HEK293T (cell line): ENCODE measurements around the gene NPFFR1.

Experiments used
- CTCF ChIA-PET: fragments of 350-600 bp; formaldehyde crosslinking; extraction: SDS; loops from one replicate; lab custom pipeline; 2021; ENCODE audit warnings: antibody characterized with exemption, inconsistent platforms; lab: Yijun Ruan, JAX
- POLR2A ChIA-PET: fragments of 350-600 bp; formaldehyde crosslinking; extraction: SDS; loops from one replicate; lab custom pipeline; 2020; ENCODE audit warnings: antibody characterized with exemption, inconsistent platforms; lab: Yijun Ruan, JAX
- DNase-seq: peaks from one replicate; pipeline ENCODE4 v3.0.0; 2012; ENCODE audit warnings: mixed read lengths; ENCODE audit errors: extremely low spot score
- ARNT ChIP-seq: fragments of 450-650 bp; IDR thresholded peaks from 2 replicates; pipeline ENCODE4 v1.6.1; 2017; ENCODE audit warnings: mild to moderate bottlenecking
- BHLHE40 ChIP-seq: fragments of 450-650 bp; IDR thresholded peaks from 2 replicates; pipeline ENCODE4 v1.6.1; 2016; ENCODE audit warnings: mild to moderate bottlenecking, moderate library complexity, borderline replicate concordance
- CTBP1 ChIP-seq: fragments of 450-650 bp; IDR thresholded peaks from 2 replicates; pipeline ENCODE4 v1.6.1; 2016; ENCODE audit warnings: borderline replicate concordance
- ELF4 ChIP-seq: fragments of 450-650 bp; IDR thresholded peaks from 2 replicates; pipeline ENCODE4 v1.6.1; 2017; ENCODE audit warnings: antibody characterized with exemption
- FOXA1 ChIP-seq: fragments of 450-650 bp; IDR thresholded peaks from 2 replicates; pipeline ENCODE4 v1.6.1; 2016; ENCODE audit warnings: mild to moderate bottlenecking
- FOXK2 ChIP-seq: fragments of 450-650 bp; IDR thresholded peaks from 2 replicates; pipeline ENCODE4 v1.6.1; 2016; ENCODE audit warnings: mild to moderate bottlenecking
- FOXM1 ChIP-seq: fragments of 450-650 bp; IDR thresholded peaks from 2 replicates; pipeline ENCODE4 v1.6.1; 2017; ENCODE audit warnings: mild to moderate bottlenecking, borderline replicate concordance
- HDGF ChIP-seq: fragments of 450-650 bp; IDR thresholded peaks from 2 replicates; pipeline ENCODE4 v1.6.1; 2017; ENCODE audit warnings: antibody characterized with exemption, borderline replicate concordance
- L3MBTL2 ChIP-seq: fragments of 450-650 bp; conservative IDR thresholded peaks from 2 replicates; pipeline ENCODE4 v1.6.1; 2016; ENCODE audit warnings: mild to moderate bottlenecking
- LEF1 ChIP-seq: fragments of 450-650 bp; IDR thresholded peaks from 2 replicates; pipeline ENCODE4 v1.6.1; 2017; ENCODE audit warnings: mild to moderate bottlenecking, borderline replicate concordance
- NFRKB ChIP-seq: fragments of 450-650 bp; IDR thresholded peaks from 2 replicates; pipeline ENCODE4 v1.6.1; 2016; ENCODE audit warnings: mild to moderate bottlenecking, moderate library complexity
- PKNOX1 ChIP-seq: fragments of 450-650 bp; IDR thresholded peaks from 2 replicates; pipeline ENCODE4 v1.6.1; 2016
- SP1 ChIP-seq: fragments of 450-650 bp; IDR thresholded peaks from 2 replicates; pipeline ENCODE4 v1.6.1; 2017
- SUZ12 ChIP-seq: fragments of 450-650 bp; IDR thresholded peaks from 2 replicates; pipeline ENCODE4 v1.6.1; 2016; ENCODE audit warnings: mild to moderate bottlenecking
- TARDBP ChIP-seq: fragments of 450-650 bp; IDR thresholded peaks from 2 replicates; pipeline ENCODE4 v1.6.1; 2016
- ZNF384 ChIP-seq: fragments of 450-650 bp; IDR thresholded peaks from 2 replicates; pipeline ENCODE4 v1.6.1; 2016

The NPFFR1 gene

GRCh38 chr10:70328967-70329366 lies 45.2 kb upstream of the NPFFR1 start:
- ChIA-PET CTCF (no interaction called here), POLR2A (no interaction called here)
- no peak for DNase-seq
- TF ChIP-seq FOXM1 (no peak), NFRKB (no peak), FOXK2 (no peak), BHLHE40 (no peak), TARDBP (no peak), SUZ12 (no peak), CTBP1 (no peak), ZNF384 (no peak), HDGF (no peak), SP1 (no peak), ARNT (no peak), ELF4 (no peak), FOXA1 (no peak), PKNOX1 (no peak), LEF1 (no peak), L3MBTL2 (no peak)

GRCh38 chr10:70328018-70328417 lies 44.2 kb upstream of the NPFFR1 start:
- ChIA-PET POLR2A (no interaction called here), CTCF (no interaction called here)
- TF ChIP-seq ARNT (no peak), PKNOX1 (no peak), L3MBTL2 (no peak), ZNF384 (no peak), LEF1 (no peak), SP1 (no peak), SUZ12 (no peak), FOXM1 (no peak), FOXA1 (no peak), ELF4 (no peak), NFRKB (no peak), TARDBP (no peak), HDGF (no peak), BHLHE40 (no peak), FOXK2 (no peak), CTBP1 (no peak)
- DNase-seq: no peak

GRCh38 chr10:70324951-70325781 lies 41.4 kb upstream of the NPFFR1 start:
- ChIA-PET POLR2A (no interaction called here), CTCF (interaction anchor here (1.1 kb wide), 1 partner anchor 60 kb away, joined by 3 read pairs; no protein-coding TSS in a partner anchor)
- no peak for DNase-seq
- no peak for TF ChIP-seq BHLHE40
- TF ChIP-seq FOXK2: no peak
- no peak for TF ChIP-seq ZNF384
- TF ChIP-seq FOXA1: no peak
- TF ChIP-seq NFRKB: no peak
- TF ChIP-seq LEF1: no peak
- no peak for TF ChIP-seq PKNOX1
- TF ChIP-seq FOXM1: no peak
- no peak for TF ChIP-seq TARDBP
- TF ChIP-seq ARNT: no peak
- no peak for TF ChIP-seq SUZ12
- TF ChIP-seq CTBP1: no peak

- POLR2A ChIA-PET: no interaction called here
- no peak for DNase-seq
- CTCF ChIA-PET: interaction anchor here (1.1 kb wide), 1 partner anchor 59 kb away, joined by 3 read pairs; no protein-coding TSS in a partner anchor
- TF ChIP-seq FOXA1 (no peak), HDGF (no peak), CTBP1 (no peak), ZNF384 (no peak), ARNT (no peak), FOXK2 (no peak), LEF1 (no peak)
Observed at GRCh38 chr10:70324339-70324861, 40.6 kb upstream of the NPFFR1 start.

GRCh38 chr10:70323697-70324338 lies 40.0 kb upstream of the NPFFR1 start:
- ChIA-PET POLR2A (no interaction called here), CTCF (interaction anchor here (0.6 to 1.2 kb wide), 3 partner anchors 27 to 102 kb away, joined by 3 to 4 read pairs (median 3); no protein-coding TSS in a partner anchor)

More at GRCh38 chr10:70323697-70324338, 40.0 kb upstream of the NPFFR1 start:
- no peak for DNase-seq
- no peak for TF ChIP-seq LEF1
- no peak for TF ChIP-seq NFRKB
- TF ChIP-seq L3MBTL2: no peak
- TF ChIP-seq PKNOX1: no peak
- TF ChIP-seq ELF4: no peak
- no peak for TF ChIP-seq SP1
- no peak for TF ChIP-seq CTBP1
- TF ChIP-seq FOXM1: no peak
- no peak for TF ChIP-seq ZNF384
- TF ChIP-seq BHLHE40: no peak
- no peak for TF ChIP-seq HDGF
- TF ChIP-seq FOXA1: no peak
- TF ChIP-seq FOXK2: no peak
